HG03575 (cell line): Measurements from ENCODE around the gene USP34.
"Not testable (repeated sequence)": the region's sequence is repeated elsewhere in the genome, so short reads cannot be mapped to it uniquely, and the experiment has no call there.

Source experiments
- ATAC-seq: cut with Tn5 transposase; IDR thresholded peaks from one replicate; pipeline ENCODE4 v1.9.1; 2021; ENCODE audit not compliant: unreplicated experiment, insufficient number of reproducible peaks, low FRiP score; ENCODE audit errors: extremely low read depth

The USP34 gene, protein sequence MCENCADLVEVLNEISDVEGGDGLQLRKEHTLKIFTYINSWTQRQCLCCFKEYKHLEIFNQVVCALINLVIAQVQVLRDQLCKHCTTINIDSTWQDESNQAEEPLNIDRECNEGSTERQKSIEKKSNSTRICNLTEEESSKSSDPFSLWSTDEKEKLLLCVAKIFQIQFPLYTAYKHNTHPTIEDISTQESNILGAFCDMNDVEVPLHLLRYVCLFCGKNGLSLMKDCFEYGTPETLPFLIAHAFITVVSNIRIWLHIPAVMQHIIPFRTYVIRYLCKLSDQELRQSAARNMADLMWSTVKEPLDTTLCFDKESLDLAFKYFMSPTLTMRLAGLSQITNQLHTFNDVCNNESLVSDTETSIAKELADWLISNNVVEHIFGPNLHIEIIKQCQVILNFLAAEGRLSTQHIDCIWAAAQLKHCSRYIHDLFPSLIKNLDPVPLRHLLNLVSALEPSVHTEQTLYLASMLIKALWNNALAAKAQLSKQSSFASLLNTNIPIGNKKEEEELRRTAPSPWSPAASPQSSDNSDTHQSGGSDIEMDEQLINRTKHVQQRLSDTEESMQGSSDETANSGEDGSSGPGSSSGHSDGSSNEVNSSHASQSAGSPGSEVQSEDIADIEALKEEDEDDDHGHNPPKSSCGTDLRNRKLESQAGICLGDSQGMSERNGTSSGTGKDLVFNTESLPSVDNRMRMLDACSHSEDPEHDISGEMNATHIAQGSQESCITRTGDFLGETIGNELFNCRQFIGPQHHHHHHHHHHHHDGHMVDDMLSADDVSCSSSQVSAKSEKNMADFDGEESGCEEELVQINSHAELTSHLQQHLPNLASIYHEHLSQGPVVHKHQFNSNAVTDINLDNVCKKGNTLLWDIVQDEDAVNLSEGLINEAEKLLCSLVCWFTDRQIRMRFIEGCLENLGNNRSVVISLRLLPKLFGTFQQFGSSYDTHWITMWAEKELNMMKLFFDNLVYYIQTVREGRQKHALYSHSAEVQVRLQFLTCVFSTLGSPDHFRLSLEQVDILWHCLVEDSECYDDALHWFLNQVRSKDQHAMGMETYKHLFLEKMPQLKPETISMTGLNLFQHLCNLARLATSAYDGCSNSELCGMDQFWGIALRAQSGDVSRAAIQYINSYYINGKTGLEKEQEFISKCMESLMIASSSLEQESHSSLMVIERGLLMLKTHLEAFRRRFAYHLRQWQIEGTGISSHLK (N-terminal part only)

DNA sequence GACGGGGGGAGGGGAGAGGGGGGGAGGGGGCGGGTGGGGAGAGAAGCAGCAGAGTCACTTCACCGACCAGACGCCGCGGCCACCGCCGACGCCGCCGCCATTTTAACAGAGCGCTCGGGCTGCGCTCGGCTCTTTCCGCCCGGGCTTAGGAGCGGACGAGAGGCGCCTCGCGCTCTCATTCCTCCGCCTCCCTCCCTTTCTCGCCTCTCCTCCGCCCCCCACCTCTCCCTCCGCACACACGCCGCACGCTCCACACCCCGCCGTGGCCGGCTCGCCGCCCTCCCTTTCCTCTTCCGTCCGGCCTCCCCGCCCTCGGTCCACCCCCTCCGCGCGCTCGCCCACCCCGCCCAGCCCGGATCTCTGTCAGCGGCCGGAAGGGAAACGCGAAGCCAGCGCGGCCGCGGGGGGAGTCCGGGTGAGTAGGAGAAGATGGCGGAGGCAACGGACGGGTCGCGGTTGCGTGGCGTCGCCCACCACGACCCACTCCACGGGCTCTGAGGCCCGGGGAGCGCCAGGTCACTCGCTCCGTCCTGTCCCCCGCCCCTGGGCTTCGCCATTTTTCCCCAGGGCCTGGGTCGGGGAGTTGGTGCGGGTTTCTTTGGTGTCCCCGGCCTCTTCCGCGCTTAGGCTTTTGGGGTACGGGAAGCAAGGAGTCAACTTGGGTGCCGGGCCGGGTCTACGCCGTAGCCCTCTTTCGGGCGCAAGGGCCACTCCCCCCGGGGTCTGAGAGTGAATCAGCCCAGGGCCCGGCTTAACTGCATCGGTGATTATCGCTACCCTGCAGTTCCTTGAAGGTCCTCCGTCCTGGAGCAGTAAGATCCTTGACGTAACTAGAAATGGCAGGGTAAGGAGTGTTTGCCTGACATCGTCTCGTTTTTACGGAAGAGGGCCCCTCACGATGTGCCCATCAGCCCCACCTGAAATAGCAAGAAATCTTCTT is at the start of gene USP34:
TSS of gene USP34 (minus strand) at position 123 of the 940 bp plus-strand sequence. CDS start 395 bp downstream, outside the sequence.
- no peak for ATAC-seq

DNA sequence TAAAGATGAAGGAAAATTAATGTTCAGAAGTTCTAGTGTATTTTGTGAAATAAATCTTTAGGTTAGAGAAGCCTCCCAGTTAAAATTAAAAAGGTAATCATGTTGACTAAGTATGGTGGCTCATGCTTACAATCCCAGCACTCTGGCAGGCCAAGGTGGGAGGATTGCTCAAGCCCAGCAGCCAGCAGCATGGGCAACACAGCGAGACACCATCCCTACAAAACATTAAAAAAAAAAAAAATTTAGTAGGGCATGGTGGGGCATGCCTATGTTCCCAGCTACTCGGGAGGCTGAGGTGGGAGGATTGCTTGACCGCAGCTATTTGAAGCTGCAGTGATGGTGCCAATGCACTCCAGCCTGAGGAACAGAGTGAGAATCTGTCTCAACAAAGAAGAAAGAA is 49.4 kb upstream of the USP34 start:
- ATAC-seq = no peak

DNA sequence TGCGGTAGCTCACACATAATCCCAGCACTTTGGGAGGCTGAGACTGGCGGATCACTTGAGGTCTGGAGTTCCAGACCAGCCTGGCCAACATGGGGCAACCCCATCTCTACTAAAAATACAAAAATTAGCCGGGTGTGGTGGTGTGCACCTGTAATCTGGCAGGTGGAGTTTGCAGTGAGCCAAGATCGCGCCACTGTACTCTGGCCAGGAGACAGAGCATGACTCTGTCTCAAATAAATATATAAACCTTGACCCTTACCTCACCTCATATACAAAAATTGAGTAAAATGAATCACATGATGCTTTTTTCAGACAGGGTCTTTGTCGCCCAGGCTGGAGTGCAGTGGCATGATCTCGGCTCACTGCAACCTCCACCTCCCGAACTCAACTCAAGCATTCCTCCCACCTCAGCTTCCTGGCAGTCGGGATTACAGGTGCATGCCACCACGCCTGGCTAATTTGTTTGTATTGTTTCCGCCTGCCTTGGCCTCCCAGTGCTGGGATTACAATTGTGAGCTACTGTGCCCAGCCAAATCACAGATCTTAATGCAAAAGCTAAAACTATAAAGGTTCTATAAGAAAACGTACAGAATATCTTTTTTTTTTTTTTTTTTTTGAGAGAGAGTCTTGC is 42.0 kb upstream of the USP34 start:
- no peak for ATAC-seq

DNA sequence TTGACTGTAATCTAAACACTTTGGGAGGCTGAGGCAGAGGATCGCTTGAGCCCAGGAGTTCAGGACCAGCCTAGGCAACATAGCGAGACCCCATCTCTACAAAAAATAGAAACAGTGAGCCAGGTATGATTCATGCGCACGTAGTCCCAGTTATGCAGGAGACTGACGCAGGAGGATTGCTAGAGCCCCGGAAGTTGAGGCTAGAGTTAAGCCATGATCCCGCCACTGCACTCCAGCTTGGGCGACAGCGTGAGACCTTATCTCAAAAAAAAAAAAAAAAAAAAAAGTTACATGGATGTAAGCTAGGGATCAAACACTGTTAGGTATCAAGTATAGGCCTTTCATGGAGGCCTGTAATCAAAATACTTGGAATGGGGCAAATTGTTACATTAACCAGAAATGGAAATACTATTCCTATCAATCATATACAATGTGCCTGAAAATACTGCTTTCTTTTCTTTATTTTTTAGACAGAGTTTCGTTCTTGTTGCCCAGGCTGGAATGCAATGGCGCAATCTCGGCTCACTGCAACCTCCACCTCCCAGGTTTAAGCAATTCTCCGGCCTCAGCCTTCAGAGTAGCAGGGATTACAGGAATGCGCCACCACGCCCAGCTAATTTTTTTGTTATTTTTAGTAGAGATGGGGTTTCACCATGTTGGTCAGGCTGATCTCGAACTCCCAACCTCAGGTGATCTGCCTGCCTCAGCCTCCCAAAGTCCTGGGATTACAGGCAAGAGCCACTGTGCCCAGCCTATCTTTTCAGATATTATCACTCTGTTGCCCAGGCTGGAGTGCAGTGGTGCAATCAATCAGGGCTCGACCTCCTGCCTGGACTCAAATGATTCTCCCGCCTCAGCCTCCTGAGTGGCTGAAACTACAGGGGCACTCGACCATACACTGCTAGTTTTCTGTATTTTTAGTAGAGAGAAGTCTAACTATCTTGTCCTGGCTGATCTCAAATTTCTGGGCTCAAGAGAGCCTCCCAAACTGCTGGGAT is 40.1 kb upstream of the USP34 start:
- ATAC-seq = no peak

DNA sequence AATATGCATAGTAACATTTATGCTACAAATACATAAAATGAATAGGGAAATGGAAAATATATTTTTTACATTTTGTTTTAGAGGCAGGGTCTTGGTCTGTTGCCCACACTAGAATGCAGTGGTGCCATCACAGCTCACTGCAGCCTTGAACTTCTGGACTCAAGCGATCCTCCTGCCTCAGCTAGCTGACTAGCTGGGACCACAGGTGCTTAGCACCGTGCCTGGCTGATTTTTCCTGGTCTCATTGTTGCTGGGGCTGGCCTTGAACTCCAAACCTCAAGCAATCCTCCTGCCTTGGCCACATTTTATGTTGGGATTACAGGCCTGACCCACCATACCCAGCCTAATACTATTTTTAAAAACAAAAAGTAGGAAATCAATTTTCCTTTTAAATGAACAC is 34.1 kb upstream of the USP34 start:
- ATAC-seq = no peak

DNA sequence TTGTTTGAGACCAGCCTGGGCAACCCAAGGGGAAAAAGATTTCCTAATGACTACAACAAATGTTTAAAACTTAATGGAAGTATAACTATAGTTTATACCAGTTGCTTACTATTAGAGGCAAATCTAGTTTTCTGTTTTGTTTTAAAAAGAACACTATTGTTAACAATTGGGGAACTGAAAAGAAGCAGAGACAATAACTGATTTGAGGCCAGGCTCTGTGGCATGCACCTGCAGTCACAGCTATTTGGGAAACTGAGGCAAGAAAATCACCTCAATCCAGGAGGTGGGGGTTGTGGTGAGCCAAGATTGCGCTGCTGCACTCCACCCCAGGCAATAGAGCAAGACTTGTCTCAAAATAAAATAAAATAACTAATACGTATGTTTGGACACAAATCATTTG is 28.2 kb upstream of the USP34 start:
- ATAC-seq = no peak

DNA sequence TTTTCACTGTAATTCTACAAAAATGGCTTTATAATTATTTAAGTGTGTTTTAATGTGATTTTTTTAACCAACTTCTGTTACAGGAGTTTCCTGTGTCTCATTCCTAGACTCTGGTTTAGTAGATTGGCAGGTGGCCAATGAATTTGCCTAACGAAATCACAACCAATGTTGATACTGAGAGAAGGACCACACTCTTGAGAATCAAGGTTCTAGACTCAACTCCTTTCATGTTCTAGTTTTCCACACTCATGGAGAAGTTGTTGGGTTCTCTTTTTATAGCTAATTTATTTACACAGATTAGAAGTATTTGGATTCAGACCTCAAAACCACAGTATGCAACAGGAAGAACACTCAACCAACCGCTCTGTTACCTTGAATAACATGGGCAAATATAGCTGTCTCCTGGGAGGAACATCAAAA is 22.6 kb upstream of the USP34 start:
- ATAC-seq = no peak

DNA sequence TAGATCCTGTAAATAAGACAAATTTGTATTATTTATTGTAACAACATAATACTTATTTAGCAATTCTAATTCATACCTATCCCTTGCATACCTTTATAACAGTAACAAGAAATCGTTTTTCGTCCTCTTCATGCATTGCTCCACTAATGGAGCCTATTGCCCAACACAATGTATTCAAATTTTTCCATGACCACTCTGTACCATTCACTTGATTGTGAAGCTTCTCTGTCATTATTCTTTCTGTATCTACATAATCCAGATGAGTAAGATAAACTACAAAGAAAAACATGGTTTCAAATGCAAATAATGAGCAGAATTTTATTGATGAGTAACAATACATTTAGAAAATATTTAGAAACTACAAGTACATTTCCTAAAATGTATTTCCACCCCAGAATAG is 21.6 kb upstream of the USP34 start:
- ATAC-seq = no peak

DNA sequence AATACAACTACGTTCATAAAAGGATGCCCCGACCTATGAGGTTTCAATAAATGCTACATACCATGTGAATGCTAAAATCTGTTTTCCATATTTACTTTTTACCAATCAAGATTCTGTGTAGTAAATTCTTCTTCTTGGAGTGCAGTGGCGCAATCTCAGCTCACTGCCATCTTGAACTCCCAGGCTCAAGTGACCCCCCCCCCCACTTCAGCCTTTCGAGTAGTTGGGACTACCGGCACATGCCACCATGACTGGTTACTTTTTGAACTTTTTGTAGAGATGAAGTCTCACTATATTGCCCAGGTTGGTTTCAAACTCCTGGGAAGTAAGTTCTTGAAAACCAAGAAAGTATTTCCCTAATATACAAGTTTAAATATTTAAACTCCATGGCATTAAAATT is 14.4 kb upstream of the USP34 start:
- ATAC-seq = no peak

DNA sequence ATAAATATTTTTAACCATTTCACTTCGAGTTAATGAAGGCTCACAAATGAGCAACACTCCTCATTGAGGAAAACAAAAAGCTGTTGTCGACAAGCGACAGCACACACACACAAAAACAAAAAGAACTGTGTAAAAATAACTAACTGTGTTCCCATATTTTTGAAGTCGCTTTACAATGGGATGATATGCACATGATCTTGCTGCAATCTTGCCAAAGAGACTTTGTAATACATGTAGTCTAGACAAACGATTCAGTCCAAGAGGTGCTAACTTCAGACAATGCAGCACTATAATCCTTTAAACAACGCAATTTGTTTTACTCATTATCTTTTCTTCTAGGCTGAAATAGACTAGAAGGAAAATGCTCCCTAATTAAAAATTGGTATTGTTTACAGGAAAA is 7.2 kb upstream of the USP34 start:
- no peak for ATAC-seq

DNA sequence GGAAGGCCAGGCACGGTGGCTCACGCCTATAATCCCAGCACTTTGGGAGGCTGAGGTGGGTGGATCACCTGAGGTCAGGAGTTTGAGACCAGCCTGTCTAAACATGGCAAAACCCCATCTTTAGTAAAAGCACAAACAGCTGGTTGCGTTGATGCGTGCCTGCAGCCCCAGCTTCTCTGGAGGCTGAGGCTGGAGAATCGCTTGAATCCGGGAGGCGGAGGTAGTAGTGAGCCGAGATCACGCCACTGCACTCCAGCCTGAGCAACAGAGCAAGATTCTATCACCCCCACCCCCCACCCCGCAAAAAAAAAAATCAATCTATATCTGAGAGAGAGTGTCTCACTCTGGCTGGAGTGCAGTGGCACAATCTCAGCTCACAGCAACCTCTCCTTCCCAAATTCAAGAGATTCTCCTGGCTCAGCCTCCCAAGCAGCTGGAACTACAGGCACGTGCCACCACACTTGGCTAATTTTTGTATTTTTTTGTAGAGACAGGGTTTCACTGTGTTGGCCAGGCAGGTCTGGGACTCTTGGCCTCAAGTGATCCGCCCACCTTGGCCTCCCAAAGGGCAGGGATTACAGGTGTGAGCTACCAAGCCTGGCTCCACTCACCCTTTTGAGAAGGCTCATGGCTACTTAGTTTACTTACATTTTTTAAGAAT is 6.2 kb upstream of the USP34 start:
- not testable (repeated sequence) for ATAC-seq

DNA sequence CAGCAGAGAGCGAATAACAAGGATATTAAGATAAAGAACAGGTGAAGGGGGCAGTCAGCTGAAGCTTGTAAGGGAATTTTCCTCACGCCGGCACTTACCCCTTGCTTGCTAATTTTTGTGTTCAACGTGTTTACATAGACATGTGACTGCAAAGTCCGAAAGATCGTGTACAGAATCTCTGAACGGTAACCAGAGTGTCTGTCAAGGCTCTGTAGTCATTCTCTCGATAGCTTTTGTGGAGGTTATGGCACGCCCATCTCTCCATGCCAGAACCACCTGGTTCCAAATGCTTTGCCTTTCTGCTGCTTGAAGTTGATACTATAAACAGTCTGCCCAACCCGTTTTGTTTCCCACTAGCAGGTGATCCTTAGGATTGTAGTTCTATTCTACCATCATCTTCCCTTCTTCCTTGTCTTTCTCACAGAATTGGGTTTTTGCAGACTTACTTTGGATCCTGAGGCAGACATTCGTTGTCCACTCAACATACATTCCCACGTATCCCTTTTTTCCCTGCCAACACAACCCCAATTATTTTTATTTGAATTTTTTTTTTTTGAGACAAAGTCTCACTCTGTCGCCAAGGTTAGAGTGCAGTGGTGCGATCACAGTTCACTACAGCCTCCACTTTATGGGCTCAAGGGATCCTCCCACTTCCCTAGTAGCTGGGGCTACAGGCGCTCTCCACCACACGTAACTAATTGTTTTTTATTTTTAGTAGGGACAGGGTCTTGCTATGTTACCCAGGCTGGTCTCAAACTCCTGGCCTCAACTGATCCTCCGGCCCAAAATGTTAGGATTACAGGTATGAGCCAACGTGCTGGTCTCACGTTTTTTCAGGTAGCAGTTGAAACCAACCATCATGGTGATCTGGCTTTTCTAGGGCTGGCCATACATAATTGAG is 1.3 kb upstream of the USP34 start:
- ATAC-seq = no peak

DNA sequence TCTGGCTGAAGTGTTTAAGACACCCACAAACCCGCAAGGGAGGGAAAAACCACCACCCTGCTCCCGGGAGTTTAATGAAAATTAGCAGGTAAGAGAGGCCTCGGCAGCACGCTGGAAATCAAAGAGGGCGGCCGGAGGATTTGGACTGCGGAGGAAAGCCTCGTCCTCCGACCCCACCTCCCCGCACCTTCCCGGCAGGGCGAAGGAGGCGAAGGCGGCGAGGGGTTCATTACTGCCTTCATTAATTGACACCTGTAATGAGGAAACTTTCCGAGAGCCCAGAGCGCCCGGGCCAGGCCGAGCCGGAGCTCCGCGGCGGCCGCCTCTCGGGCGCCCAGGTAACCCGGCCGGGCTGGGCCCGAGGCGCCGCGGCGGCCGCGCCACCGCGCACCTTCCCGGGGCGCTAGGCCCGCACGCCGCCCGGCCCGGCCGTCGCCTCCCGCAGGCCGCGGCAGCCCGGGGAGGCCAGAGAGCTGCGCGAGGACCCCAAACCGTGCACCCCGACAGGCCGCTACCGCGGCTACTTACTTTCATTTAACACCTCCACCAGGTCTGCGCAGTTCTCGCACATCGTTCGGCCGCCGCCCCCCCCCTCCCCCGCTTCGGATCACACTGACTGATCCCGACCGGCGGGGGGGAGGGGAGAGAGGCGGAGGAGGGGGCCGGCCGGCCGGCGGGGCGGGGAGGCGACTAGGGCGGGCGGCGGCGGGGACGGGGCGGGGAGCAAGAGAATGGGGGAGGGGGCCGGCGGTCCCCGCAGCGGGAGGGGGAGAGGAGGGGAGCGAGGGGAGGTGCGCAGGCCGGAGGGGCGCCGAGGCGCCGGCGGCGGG is 550 bp downstream of the USP34 start:
- ATAC-seq = no peak

DNA sequence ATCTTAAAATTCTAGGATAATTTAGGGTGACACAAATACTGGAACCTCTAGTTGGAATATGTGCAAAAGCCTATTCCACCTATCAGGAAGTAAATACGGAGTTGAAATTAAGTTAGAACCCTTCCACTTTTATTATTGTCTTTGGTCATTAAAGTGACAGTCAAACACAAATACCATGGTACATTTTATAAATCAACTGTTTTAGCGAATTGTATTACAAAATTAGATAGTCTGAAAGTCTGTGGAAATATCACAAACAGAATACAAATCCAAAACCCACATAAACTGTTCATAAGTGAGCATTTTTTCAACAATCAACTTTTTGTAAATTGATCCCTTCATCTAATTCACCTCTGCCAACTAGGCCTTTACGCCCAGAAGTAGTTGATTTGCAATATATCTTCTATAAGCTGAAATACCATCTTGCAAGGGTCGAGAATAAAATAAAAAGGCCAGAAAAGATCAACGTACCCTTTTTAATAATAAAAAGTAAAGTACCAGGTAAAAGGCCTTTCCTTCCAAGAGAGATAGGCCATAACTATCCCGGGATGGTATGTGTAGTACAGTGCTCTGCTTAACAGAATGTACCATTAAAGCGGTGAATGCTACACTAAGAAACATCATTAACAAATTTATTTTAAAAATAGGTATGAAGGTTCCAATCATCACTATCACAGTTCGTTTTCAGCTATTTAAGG is 1.3 kb downstream of the USP34 start:
- no peak for ATAC-seq
